ENCODE data around the gene MAT2A.
A peak's percentile ranks its signal among the peaks of the same experiment; 100 is the strongest.

Gene MAT2A

GRCh38 chr2:85538507-85539360 is at the start of gene MAT2A:
Gene MAT2A, plus strand, starts transcription at chr2:85539168. Its CDS starts 120 bp downstream, at chr2:85539288.
- peak within 1 kb of the TSS; percentile 100 for H3K27ac ChIP-seq
- TF ChIP-seq CTCF (conservative IDR thresholded peaks at IDR 0.05), result peak; percentile 85

- no peak for TF ChIP-seq CTCF (conservative IDR thresholded peaks at IDR 0.05)
- no peak overlapping the region for H3K27ac ChIP-seq
These were observed 47.9 kb upstream of the MAT2A start for GRCh38 chr2:85490861-85491755.

GRCh38 chr2:85496436-85496835 is 42.5 kb upstream of the MAT2A start:
- H3K27ac ChIP-seq, result no peak overlapping the region
- TF ChIP-seq CTCF (conservative IDR thresholded peaks at IDR 0.05), result no peak

- no peak for TF ChIP-seq CTCF (conservative IDR thresholded peaks at IDR 0.05)
- H3K27ac ChIP-seq, result no peak overlapping the region
These were observed 40.9 kb upstream of the MAT2A start for GRCh38 chr2:85497944-85498630.

GRCh38 chr2:85501248-85501647 is 37.7 kb upstream of the MAT2A start:
- H3K27ac ChIP-seq, result no peak overlapping the region
- no peak for TF ChIP-seq CTCF (conservative IDR thresholded peaks at IDR 0.05)

GRCh38 chr2:85502720-85503119 is 36.2 kb upstream of the MAT2A start:
- no peak overlapping the region for H3K27ac ChIP-seq
- TF ChIP-seq CTCF (conservative IDR thresholded peaks at IDR 0.05), result no peak

Data from VCaP (cell line).